Thyroid gland (tissue), 4 donors: Measurements from ENCODE around the gene GOLGA3.
"Not testable (repeated sequence)": the region's sequence is repeated elsewhere in the genome, so short reads cannot be mapped to it uniquely, and the experiment has no call there.

Source experiments
- CTCF ChIP-seq, 6 experiments: fragments of 200-600 bp in 3 of 6; fragments of 450-650 bp in 3 of 6; sonication (generic) in 3 of 6; IDR thresholded peaks; one replicate each; pipeline ENCODE4 v1.5.1; 2016 to 2019; ENCODE audit warnings: antibody characterized with exemption in 6 of 6, mild to moderate bottlenecking in 2 of 6, inconsistent platforms in 1 of 6, moderate library complexity in 1 of 6
- POLR2A ChIP-seq, 2 donors: fragments of 450-650 bp; IDR thresholded peaks; one replicate each; pipeline ENCODE4 v1.6.1; 2017; ENCODE audit warnings: antibody characterized with exemption in 2 of 2, mild to moderate bottlenecking in 2 of 2, moderate library complexity in 1 of 2

- TF ChIP-seq CTCF, POLR2A (IDR thresholded peaks at IDR 0.05): not testable (repeated sequence)
These were observed 7.6 kb upstream of the GOLGA3 start for GRCh38 chr12:132836230-132836629.
